HG02678 (cell line): ENCODE results near the gene TNFAIP8L1.
"Not testable (repeated sequence)": the region's sequence is repeated elsewhere in the genome, so short reads cannot be mapped to it uniquely, and the experiment has no call there.

ENCODE experiments used
- ATAC-seq: cut with Tn5 transposase; IDR thresholded peaks from one replicate; pipeline ENCODE4 v1.9.1; 2021; ENCODE audit warnings: mild to moderate bottlenecking, moderate library complexity; ENCODE audit not compliant: unreplicated experiment

TNFAIP8L1 gene

GRCh38 chr19:4638828-4639530, at the start of gene TNFAIP8L1:
TSS of gene TNFAIP8L1 (plus strand) at chr19:4639516. CDS start at chr19:4651870, 12,354 bp downstream.
- peak; percentile 88 for ATAC-seq

GRCh38 chr19:4589579-4590410, 49.5 kb upstream of the TNFAIP8L1 start:
- no peak for ATAC-seq

- no peak for ATAC-seq
Measured at GRCh38 chr19:4590559-4590958, 48.8 kb upstream of the TNFAIP8L1 start.

- no peak for ATAC-seq
Measured at GRCh38 chr19:4591320-4591719, 48.0 kb upstream of the TNFAIP8L1 start.

- no peak for ATAC-seq
Measured at GRCh38 chr19:4592445-4592844, 46.9 kb upstream of the TNFAIP8L1 start.

- no peak for ATAC-seq
Measured at GRCh38 chr19:4593409-4593851, 45.9 kb upstream of the TNFAIP8L1 start.

GRCh38 chr19:4594201-4594600, 45.1 kb upstream of the TNFAIP8L1 start:
- no peak for ATAC-seq

- not testable (repeated sequence) for ATAC-seq
Measured at GRCh38 chr19:4595158-4595557, 44.2 kb upstream of the TNFAIP8L1 start.

GRCh38 chr19:4596033-4596904, 43.0 kb upstream of the TNFAIP8L1 start:
- no peak for ATAC-seq

- no peak for ATAC-seq
Measured at GRCh38 chr19:4597278-4597974, 41.9 kb upstream of the TNFAIP8L1 start.

- ATAC-seq, result no peak
Measured at GRCh38 chr19:4597975-4598671, 41.2 kb upstream of the TNFAIP8L1 start.

GRCh38 chr19:4598712-4599111, 40.6 kb upstream of the TNFAIP8L1 start:
- no peak for ATAC-seq

GRCh38 chr19:4600082-4600481, 39.2 kb upstream of the TNFAIP8L1 start:
- no peak for ATAC-seq

- no peak for ATAC-seq
Measured at GRCh38 chr19:4600893-4601292, 38.4 kb upstream of the TNFAIP8L1 start.

GRCh38 chr19:4602173-4602788, 37.0 kb upstream of the TNFAIP8L1 start:
- ATAC-seq, result no peak

GRCh38 chr19:4602915-4603314, 36.4 kb upstream of the TNFAIP8L1 start:
- no peak for ATAC-seq

GRCh38 chr19:4604912-4605311, 34.4 kb upstream of the TNFAIP8L1 start:
- ATAC-seq, result no peak

GRCh38 chr19:4606181-4606580, 33.1 kb upstream of the TNFAIP8L1 start:
- ATAC-seq, result no peak

GRCh38 chr19:4606921-4607678, 32.2 kb upstream of the TNFAIP8L1 start:
- no peak for ATAC-seq
